Measurements from ENCODE around the gene SLC17A4.

Gene SLC17A4

DNA sequence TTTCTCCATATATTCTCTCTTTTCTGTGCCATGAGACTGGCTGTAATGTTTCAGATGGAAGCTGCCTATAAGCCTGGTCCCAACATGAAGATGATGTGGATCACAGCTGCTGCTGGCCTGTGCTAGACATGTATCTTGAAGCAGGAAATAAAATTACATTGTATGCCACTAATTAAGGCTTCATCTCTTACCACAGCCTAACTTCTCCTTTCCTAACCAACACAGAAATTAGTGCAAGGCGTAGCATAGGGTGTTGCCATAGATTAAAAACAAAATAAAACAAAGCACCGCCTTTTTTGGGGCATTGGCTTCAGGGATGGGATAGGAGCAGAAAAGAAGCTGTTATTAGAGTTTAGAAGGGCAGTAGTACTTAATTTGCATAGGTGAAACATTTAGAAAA lies 4.7 kb upstream of the SLC17A4 start:
- no peak for DNase-seq

GRCh38 chr6:25750906-25751305 lies 3.6 kb upstream of the SLC17A4 start:
- no peak for DNase-seq

DNA sequence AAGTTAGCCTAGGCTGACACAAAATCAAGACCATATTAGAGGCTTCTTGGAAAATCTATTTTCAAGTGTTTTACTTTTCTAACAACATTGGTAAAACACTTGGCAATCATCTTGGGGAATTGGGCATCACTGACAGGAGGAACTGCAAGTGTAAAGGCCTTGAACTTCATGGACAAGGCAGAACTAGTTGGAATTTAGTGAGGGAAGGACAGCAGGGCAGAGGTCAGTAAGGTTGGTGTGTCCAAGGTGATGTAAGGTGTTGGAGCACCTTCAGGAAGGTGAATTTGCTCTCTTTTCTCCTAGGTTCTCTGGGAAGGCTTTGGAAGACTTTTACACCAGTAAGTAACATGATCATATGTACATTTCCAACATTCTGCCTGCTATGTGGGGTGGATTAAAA lies 1.5 kb upstream of the SLC17A4 start:
- no peak for DNase-seq

DNA sequence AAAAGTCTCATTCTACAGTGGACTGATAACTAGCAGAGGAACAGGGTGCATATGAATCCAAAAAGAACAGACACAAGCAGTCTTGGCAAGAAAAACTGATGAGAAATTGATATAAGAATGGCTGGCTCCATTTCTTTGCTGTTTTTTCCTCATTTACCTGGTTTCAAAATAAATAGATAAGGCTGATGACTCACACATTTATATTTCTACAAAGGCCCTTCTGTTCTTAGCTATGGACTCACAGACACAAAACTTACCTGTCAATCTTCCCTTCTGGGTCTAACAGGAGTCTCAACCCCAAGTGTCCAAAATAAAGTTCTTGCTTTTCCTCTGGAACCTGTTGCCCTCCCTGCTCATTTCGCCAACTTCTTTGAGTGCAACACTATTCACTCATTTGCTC lies 941 bp downstream of the SLC17A4 start:
- no peak for DNase-seq

GRCh38 chr6:25756382-25757363 lies 2.1 kb downstream of the SLC17A4 start:
- no peak for DNase-seq

- DNase-seq: no peak
Observed at GRCh38 chr6:25757936-25758642, 3.5 kb downstream of the SLC17A4 start.

DNA sequence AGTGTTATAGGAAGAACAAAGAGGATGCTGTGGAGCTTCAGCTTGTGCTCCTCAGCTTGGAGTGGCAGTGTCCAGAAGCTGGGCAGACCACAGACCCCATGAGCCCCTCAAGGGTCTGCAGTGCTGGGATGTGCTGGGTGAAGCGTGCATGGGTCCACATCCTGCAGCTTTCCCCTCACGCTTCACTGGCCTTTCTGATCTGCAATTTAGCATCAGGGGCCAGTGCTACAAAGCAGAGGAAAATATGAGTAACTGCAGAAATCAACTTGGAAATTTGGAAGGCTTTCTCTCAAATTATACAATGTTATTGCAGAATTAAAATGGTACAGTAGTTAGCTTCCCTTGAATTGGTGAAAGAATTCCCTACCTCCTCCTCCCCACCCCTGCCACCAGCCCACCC lies 10.1 kb downstream of the SLC17A4 start:
- DNase-seq: no peak

GRCh38 chr6:25768566-25768965 lies 14.0 kb downstream of the SLC17A4 start:
- DNase-seq: no peak

GRCh38 chr6:25769983-25770382 lies 15.4 kb downstream of the SLC17A4 start:
- no peak for DNase-seq

GRCh38 chr6:25774120-25774715 lies 19.7 kb downstream of the SLC17A4 start:
- no peak for DNase-seq

DNA sequence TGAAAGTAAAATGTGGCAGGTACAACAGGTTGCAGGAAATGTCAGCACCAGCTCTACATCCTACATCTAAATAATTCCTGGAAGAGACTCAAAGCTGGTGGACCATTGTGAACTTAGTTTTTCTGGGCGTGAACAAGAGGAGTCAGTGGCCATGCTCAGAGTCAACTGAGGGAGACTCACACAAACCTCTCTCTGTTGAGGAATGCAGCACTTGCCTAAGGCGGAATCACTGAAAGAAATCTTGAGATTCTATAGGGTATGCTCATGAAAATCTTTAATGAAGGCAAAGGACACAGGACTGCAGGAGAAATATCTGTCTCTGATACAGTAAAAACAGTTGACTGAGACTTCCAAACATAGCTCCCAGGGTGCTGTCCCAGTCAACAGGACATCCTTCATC lies 22.5 kb downstream of the SLC17A4 start:
- no peak for DNase-seq

GRCh38 chr6:25777856-25778649 lies 23.5 kb downstream of the SLC17A4 start:
- no peak for DNase-seq

- DNase-seq: no peak
Observed at GRCh38 chr6:25781134-25781533, 26.6 kb downstream of the SLC17A4 start.

- DNase-seq: no peak
Observed at GRCh38 chr6:25787428-25787827, 32.9 kb downstream of the SLC17A4 start.

DNA sequence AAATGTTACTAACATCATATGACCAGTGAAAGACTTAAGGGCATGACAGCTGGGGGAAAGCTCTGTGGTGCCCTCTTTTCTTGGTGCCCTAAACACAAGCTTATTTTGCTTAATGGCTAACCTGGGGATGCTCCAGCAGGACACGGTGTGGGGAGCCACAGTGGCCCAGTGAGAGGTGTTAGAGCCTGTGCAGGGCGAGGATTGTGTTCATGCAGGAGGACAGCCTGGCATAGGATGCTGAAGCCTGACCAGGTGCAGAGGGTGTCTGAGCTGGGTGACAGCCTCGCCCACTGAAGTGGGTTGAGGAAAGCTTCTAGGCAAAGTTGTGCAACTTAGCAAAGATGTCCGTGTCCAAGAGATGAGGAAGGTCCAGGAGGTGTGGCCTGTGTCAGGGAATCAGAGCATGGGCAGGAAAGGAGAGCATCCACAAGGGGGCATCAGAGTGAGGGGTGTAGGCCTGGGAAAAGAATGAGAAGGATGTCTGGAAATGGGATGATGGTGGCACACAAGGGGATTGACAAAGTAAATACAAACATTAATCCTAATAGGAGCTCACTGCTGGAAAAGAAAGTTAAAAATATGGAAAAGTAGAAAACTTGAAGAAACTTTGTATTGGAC lies 33.9 kb downstream of the SLC17A4 start:
- DNase-seq: no peak

- no peak for DNase-seq
Observed at GRCh38 chr6:25789475-25789874, 34.9 kb downstream of the SLC17A4 start.

DNA sequence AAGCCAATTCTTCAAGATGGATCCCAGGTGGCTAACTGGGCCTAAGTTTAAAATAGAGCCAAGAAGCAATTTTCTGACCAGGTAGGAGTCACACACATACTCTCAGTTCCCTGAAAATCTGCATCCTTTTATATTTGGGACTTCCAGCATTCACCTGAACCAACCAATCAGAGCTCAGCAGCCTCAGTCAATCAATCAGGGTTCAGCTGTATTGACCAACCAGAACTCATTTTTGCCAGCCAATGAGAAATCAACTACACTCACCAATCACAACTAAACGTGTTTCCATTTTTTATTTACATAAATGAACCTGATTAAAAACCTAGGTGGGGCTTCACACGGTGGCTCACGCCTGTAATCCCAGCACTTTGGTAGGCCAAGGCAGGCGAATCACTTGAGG lies 37.5 kb downstream of the SLC17A4 start:
- no peak for DNase-seq

DNA sequence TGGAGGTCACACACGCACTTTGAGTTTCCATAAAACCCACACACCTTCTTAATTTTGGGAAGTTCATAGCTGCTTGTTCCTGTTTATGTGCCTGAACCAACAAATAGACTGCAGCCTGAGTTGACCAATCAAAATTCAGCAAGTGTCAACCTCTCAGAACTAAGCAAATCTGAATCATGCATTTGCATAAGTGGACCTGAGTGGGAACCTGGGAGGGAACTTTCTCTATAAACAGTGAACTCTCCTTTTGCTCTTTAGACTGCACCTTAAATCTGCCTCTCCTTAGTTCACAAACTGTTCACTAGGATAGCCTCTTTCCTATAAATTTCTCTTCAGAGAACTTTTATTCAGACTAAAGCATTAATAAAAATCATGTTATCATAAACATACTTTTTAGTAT lies 39.4 kb downstream of the SLC17A4 start:
- DNase-seq: no peak

- no peak for DNase-seq
Observed at GRCh38 chr6:25794784-25795183, 40.2 kb downstream of the SLC17A4 start.

DNA sequence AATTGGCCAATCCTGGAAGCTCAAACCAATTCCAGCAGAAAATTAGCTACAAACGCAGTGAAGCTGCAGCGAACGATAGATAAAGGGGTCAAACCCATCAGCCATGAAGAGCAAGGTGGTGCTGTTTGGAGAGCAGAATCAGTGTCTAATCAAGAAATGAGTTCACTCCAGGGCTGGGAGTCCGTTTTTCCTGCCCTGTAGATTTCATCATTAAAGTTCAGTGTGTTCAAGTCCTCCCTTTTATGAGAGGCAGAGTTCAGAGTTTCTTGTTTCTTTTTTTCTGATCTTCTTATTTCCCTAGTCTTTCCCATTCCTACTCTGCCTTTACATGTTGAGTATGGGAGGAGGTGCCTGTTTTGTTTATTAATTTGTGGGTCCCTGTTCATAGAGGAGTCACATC lies 46.9 kb downstream of the SLC17A4 start:
- no peak for DNase-seq

GRCh38 chr6:25804804-25805203 lies 50.3 kb downstream of the SLC17A4 start:
- DNase-seq: no peak

- no peak for DNase-seq
Observed at GRCh38 chr6:25815194-25815593, 60.7 kb downstream of the SLC17A4 start.

Data from NCI-H187 (cell line).